Stomach (tissue), 4 donors: ENCODE results near the gene CITED1.

Experiments
- CTCF ChIP-seq, 7 experiments: fragments of 450-650 bp in 4 of 7; fragments of 200-600 bp in 3 of 7; sonication (generic) in 3 of 7; IDR thresholded peaks; one replicate each; pipeline ENCODE4 v1.5.1; 2016 to 2019; ENCODE audit warnings: antibody characterized with exemption in 7 of 7, control low read depth in 2 of 7, mild to moderate bottlenecking in 1 of 7
- EP300 ChIP-seq: sonication (generic); formaldehyde crosslinking; IDR thresholded peaks from one replicate; pipeline ENCODE4 v1.6.1; 2017; ENCODE audit warnings: antibody characterized with exemption
- POLR2A ChIP-seq, 4 donors: fragments of 450-650 bp; IDR thresholded peaks; one replicate each; pipeline ENCODE4 v1.6.1; 2016; ENCODE audit warnings: antibody characterized with exemption in 4 of 4, control low read depth in 2 of 4, mild to moderate bottlenecking in 1 of 4, moderate library complexity in 1 of 4
- POLR2AphosphoS5 ChIP-seq, 3 donors: sonication (generic); formaldehyde crosslinking; IDR thresholded peaks; one replicate each; pipeline ENCODE4 v1.6.1; 2016; ENCODE audit warnings: antibody characterized with exemption in 3 of 3

DNA sequence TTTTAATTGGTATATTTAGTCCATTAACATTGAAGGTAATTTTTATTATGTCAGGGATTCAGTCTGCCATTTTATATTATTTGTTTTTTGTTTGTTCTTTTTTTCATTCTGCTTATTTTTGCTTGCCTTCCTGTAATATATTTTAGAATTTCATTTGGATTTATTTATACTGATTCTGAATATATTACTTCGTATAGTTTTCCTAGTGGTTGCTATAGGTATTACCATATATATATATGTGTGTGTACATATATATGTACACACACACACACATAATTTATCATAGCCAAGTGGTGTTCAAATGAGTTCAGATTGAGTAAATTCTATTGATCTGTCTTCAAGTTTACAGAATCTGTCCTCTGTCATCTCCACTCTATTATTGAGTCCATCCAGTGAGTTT lies 11.2 kb downstream of the CITED1 start:
- TF ChIP-seq CTCF (IDR thresholded peaks at IDR 0.05) (peak in 1 of 7 experiments; percentile 5), POLR2AphosphoS5 (IDR thresholded peaks at IDR 0.05) (no peak), EP300 (no peak), POLR2A (IDR thresholded peaks at IDR 0.05) (no peak)
